ENCODE data around the gene SEMA6D. TPM values are rescaled to one million over a fixed set of nuclear protein-coding genes. Genes with fewer than 3 reads are reported as not detected.

Gene SEMA6D
- total RNA-seq, 2 donors from 2014 or later = not detected

DNA sequence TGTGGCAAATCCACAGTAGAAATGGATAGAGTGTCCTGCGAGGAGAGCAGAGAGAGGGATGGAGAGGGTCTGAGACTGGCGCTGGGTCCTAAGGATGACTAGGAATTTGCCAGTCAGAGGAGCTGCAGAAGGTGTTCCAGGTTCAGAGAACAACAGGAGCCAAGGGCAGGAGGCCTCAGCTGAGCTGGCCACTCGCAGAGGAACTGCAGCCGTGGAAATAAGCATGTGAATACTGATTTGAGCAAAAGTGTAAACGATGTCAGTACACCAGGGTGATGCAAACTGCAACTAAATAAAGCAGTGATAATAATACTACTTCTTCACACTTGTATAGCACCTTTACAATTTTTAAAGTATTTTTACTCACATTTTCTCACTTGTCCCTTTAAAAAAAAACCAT is 24.6 kb downstream of the SEMA6D start:
- peaks cover 0 to 2% of the 10 kb centered on the region in 2 donors for H3K36me3 Mint-ChIP-seq (ENCODE audit: insufficient read depth in 2 of 2)
- H3K27me3 Mint-ChIP-seq (ENCODE audit: low read depth) = no peaks in the 10 kb centered on the region
- H3K9me3 Mint-ChIP-seq = no peaks in the 10 kb centered on the region
- no peak for ATAC-seq (replicated peaks in 1 of 2)
- no peak overlapping the region for H3K4me3 Mint-ChIP-seq
- DNase-seq = no peak
- no peak overlapping the region for H3K27ac Mint-ChIP-seq
- H3K4me1 Mint-ChIP-seq (ENCODE audit: low read depth) = no peaks in the 10 kb centered on the region

DNA sequence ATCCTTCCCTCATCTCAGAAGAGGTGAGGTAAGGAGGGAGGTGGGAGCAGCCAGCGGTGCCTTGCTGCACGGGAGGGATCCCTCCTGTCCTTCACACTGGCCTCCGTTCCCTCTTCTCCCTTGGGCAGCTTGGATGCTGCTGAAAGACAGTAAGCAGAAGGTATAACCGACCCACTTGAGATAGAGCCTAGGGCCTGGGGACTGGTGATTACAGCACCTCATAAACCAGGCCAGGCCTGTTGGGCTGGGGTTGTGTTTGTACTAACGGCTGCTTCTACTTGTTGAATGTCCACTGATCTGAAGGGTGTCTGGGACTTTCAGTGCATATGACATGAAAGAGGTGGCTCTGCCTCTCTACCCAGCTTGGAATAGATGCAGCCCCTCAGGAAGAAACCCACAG is 25.0 kb downstream of the SEMA6D start:
- H3K27me3 Mint-ChIP-seq (ENCODE audit: low read depth) = no peaks in the 10 kb centered on the region
- no peak for ATAC-seq (replicated peaks in 1 of 2)
- H3K4me3 Mint-ChIP-seq = no peak overlapping the region
- no peak overlapping the region for H3K27ac Mint-ChIP-seq
- H3K9me3 Mint-ChIP-seq = no peaks in the 10 kb centered on the region
- peaks cover 0 to 2% of the 10 kb centered on the region in 2 donors for H3K36me3 Mint-ChIP-seq (ENCODE audit: insufficient read depth in 2 of 2)
- no peak for DNase-seq
- no peaks in the 10 kb centered on the region for H3K4me1 Mint-ChIP-seq (ENCODE audit: low read depth)

DNA sequence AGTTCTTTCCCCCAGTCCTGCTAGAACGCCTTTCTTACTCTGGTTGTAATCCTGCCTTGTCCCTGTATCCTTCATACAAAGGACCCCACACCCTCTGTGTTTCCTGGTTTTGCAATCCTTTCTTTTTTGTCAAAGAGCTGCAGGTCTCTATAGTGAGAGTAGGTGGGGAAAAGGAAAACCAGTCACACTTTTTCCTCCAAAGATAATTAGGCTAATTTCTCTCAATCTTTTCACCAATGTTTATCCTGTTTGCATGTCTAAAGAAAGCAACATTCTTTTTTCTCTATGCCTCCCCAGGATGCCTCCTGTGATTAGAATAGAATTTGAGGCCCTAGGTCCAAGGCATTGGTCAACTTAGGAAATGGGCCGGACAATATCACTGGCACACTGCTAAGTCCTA is 25.4 kb downstream of the SEMA6D start:
- no peaks in the 10 kb centered on the region for H3K9me3 Mint-ChIP-seq
- no peak overlapping the region for H3K4me3 Mint-ChIP-seq
- DNase-seq (no peak), ATAC-seq (replicated peaks in 1 of 2) (no peak)
- H3K4me1 Mint-ChIP-seq (ENCODE audit: low read depth) = no peaks in the 10 kb centered on the region
- no peak overlapping the region for H3K27ac Mint-ChIP-seq
- H3K27me3 Mint-ChIP-seq (ENCODE audit: low read depth) = no peaks in the 10 kb centered on the region
- peaks cover 0 to 2% of the 10 kb centered on the region in 2 donors for H3K36me3 Mint-ChIP-seq (ENCODE audit: insufficient read depth in 2 of 2)

DNA sequence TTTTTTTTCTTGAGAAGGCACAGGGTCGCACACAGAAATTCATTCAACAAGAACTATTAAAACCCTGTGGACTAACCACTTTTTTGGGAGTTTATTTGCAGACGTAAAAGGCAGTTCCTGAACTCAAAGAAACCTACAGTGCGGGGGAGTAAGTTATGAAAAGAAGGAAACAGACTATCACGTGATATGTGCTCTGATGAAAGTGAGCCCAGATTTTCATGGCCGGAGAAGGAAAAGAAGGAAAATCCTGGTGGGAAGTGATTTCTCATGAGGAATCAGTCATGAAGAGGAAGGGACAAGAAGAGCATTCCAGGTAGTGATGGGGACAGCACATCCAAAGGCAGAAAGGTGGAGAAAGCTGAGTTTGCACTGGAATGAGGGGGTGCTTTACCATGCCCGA is 26.1 kb downstream of the SEMA6D start:
- Mint-ChIP-seq H3K27me3 (ENCODE audit: low read depth) (no peaks in the 10 kb centered on the region), H3K4me1 (ENCODE audit: low read depth) (no peaks in the 10 kb centered on the region), H3K4me3 (no peak overlapping the region), H3K36me3 (ENCODE audit: insufficient read depth in 2 of 2) (peaks cover 0 to 2% of the 10 kb centered on the region in 2 donors), H3K27ac (no peak overlapping the region), H3K9me3 (no peaks in the 10 kb centered on the region)
- ATAC-seq (replicated peaks in 1 of 2) (no peak), DNase-seq (no peak)

DNA sequence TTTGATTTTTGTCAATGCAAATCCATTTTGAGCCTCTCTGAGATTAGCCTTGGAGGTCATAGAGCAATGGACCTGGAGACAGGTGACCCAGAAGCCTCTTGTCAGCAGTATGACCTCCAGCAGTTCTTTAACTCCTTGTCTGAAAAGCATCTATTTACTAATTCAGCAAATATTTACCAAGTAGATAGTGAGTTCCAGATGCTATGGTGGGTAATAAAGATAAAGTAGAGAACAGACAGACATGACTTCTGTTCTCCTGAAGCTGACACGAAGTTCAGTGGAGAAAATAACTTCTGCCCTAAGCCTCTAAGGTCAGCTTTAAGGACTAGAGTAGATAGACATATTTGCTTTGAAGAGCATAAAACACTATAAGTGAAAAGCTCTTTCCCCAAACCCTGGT is 26.6 kb downstream of the SEMA6D start:
- ATAC-seq (replicated peaks in 1 of 2) (no peak), DNase-seq (no peak)
- Mint-ChIP-seq H3K4me3 (no peak overlapping the region), H3K27me3 (ENCODE audit: low read depth) (no peaks in the 10 kb centered on the region), H3K4me1 (ENCODE audit: low read depth) (no peaks in the 10 kb centered on the region), H3K36me3 (ENCODE audit: insufficient read depth in 2 of 2) (peaks cover 0 to 2% of the 10 kb centered on the region in 2 donors), H3K9me3 (no peaks in the 10 kb centered on the region), H3K27ac (no peak overlapping the region)

DNA sequence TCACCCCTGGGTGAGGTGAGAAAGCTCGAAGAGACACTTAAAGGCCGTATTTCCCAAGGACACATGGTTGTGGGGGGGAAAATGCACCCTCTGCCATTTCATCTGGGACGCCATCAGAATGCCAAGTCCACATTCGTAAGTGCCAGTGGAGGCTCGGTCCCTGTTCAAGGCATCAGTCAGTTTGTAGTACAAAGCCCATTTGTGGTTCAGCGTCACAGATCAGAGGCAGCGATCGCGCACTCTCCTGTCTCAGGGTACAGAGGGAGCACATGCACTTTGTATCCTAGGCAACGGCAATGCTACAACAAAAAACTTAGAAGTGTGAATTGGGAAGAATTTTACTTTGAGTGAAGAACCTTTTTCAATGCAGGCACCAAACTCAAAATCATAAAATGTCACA is 27.2 kb downstream of the SEMA6D start:
- Mint-ChIP-seq H3K36me3 (ENCODE audit: insufficient read depth in 2 of 2) (peaks cover 0 to 2% of the 10 kb centered on the region in 2 donors), H3K9me3 (no peaks in the 10 kb centered on the region), H3K4me1 (ENCODE audit: low read depth) (no peaks in the 10 kb centered on the region), H3K4me3 (no peak overlapping the region), H3K27me3 (ENCODE audit: low read depth) (no peaks in the 10 kb centered on the region), H3K27ac (no peak overlapping the region)
- ATAC-seq (replicated peaks in 1 of 2) (no peak), DNase-seq (no peak)

DNA sequence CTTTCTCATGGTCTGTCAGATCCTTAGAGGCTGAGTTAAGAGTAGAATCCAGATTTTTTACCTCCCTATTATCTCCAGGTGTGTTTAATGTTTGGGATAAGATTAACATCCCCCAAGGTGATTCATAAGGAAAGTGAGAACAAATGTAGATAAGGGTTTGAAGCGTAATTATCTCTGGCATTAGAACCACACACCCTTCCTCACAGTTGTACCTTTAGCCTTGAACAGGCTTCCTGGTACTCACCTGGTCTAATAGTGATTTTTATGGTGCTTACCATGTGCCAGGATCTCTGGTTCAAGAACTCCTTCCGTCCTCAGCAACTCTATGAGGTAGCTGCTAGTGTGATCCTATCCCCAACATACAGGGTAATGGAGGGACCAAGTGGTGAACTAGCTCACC is 27.7 kb downstream of the SEMA6D start:
- no peak for DNase-seq
- H3K4me3 Mint-ChIP-seq = no peak overlapping the region
- no peaks in the 10 kb centered on the region for H3K27me3 Mint-ChIP-seq (ENCODE audit: low read depth)
- no peaks in the 10 kb centered on the region for H3K9me3 Mint-ChIP-seq
- H3K4me1 Mint-ChIP-seq (ENCODE audit: low read depth) = no peaks in the 10 kb centered on the region
- H3K36me3 Mint-ChIP-seq (ENCODE audit: insufficient read depth in 2 of 2) = peaks cover 0 to 2% of the 10 kb centered on the region in 2 donors
- ATAC-seq (replicated peaks in 1 of 2) = no peak
- H3K27ac Mint-ChIP-seq = no peak overlapping the region

DNA sequence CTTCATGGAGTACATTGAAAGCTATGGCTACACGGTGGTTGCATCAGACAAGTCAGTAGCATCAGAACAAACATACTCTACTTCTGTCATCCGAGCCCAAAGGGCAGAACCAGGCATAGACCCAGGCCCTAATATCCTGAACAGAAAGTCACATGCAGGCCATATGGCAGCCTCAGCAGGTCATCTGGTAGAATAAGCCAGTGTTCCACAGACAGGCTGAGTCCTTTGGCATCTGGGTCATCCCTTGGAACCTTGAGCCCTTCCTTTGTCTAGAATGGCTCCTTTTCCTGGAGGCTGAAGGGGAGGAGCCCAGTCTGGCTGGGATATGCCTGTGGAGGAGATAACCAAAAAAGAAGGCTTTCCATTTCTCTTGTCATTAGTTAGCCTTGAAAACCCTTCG is 29.2 kb downstream of the SEMA6D start:
- Mint-ChIP-seq H3K27ac (no peak overlapping the region), H3K4me3 (no peak overlapping the region), H3K27me3 (ENCODE audit: low read depth) (no peaks in the 10 kb centered on the region), H3K4me1 (ENCODE audit: low read depth) (no peaks in the 10 kb centered on the region), H3K36me3 (ENCODE audit: insufficient read depth in 2 of 2) (no peaks in the 10 kb centered on the region), H3K9me3 (no peaks in the 10 kb centered on the region)
- no peak for DNase-seq
- no peak for ATAC-seq (replicated peaks in 1 of 2)

DNA sequence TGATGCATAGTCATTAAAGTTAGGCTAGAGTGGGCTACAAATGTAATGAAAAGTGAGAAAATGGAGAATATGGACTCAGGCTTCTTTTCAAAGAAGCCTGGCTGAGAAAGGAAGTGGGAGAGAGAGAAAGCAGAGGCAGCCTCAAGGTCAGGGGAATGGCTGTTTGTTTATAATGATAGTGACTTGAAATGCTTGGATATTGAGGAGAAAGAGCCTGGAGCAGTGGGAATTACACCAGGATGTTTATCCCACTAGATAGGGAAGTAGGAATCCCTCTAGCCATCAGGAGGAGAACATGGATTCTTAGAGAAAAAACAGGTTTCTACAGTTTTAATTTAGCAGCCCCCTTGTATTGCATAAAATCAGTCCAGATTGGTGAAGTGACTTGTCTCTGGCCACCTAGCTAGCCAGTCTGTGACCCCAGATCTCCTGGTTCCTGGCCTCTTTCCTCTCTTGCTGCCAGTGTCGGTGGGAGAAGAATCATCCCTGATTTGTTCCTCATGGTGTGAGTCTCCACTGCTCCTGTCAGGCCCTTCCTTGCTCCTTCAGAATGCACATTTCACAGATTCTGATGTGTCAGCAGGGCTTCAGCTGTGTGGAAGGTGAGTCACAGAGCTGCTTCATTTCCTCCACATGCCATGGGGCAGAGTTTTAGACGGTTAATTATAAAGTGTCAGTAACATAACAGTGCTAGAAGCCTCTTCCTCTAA is 32.9 kb downstream of the SEMA6D start:
- Mint-ChIP-seq H3K27ac (no peak overlapping the region), H3K27me3 (ENCODE audit: low read depth) (no peaks in the 10 kb centered on the region), H3K4me1 (ENCODE audit: low read depth) (no peaks in the 10 kb centered on the region), H3K4me3 (no peak overlapping the region), H3K36me3 (ENCODE audit: insufficient read depth in 2 of 2) (peaks cover 1 to 2% of the 10 kb centered on the region in 2 donors), H3K9me3 (peaks cover 7 to 12% of the 10 kb centered on the region in 2 donors)
- DNase-seq (no peak), ATAC-seq (replicated peaks in 1 of 2) (no peak)

DNA sequence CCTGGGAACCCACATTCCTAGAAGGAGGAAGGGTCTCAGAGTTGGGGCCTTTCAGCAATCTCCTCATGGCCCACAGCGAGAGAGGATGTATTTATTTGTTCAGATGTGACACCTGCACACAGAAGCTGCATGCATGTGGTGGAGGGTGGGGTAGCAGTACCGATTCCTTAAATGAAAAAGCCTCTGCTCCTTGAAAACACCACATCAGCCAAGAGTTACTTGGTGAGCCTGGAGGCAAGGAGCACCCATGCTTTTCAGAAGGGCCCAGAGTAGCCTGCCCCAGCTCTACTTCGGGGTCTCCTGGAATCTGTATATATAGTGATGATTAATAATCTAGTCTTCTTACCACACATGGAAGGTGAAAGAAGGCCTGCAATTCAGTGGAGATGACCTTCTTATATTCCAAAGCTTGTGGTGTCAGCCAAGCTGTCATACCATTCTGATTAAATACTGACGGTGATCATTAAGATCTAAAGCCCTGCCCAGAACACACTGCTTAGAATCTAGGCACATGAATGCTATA is 33.5 kb downstream of the SEMA6D start:
- H3K27me3 Mint-ChIP-seq (ENCODE audit: low read depth) = no peaks in the 10 kb centered on the region
- no peak for ATAC-seq (replicated peaks in 1 of 2)
- H3K27ac Mint-ChIP-seq = no peak overlapping the region
- peaks cover 1 to 4% of the 10 kb centered on the region in 2 donors for H3K36me3 Mint-ChIP-seq (ENCODE audit: insufficient read depth in 2 of 2)
- H3K4me1 Mint-ChIP-seq (ENCODE audit: low read depth) = no peaks in the 10 kb centered on the region
- no peak for DNase-seq
- H3K9me3 Mint-ChIP-seq = peaks cover 8 to 12% of the 10 kb centered on the region in 2 donors
- H3K4me3 Mint-ChIP-seq = no peak overlapping the region

DNA sequence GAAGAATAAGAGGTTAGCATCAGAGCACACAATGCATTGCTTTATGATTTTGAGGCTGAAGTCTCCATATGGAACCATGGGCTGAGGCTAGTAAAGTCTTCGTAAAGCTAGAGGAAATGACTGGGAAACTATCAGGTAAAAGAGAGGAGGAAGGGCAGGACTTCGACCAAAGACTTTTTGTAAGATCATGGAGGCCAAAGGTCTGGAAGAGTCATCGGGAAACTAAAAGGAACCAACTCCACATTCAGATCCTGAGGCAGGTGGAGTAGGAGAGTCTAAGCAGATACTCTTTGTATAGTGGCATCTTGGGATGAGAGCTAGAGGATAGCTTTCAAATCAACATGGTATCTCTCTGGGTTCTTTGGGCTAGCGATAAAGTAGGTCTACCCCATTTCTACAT is 36.3 kb downstream of the SEMA6D start:
- Mint-ChIP-seq H3K36me3 (ENCODE audit: insufficient read depth in 2 of 2) (peaks cover 1 to 4% of the 10 kb centered on the region in 2 donors), H3K27ac (no peak overlapping the region), H3K27me3 (ENCODE audit: low read depth) (no peaks in the 10 kb centered on the region), H3K4me1 (ENCODE audit: low read depth) (no peaks in the 10 kb centered on the region), H3K4me3 (no peak overlapping the region), H3K9me3 (peaks cover 8 to 12% of the 10 kb centered on the region in 2 donors)
- DNase-seq = no peak
- no peak for ATAC-seq (replicated peaks in 1 of 2)

DNA sequence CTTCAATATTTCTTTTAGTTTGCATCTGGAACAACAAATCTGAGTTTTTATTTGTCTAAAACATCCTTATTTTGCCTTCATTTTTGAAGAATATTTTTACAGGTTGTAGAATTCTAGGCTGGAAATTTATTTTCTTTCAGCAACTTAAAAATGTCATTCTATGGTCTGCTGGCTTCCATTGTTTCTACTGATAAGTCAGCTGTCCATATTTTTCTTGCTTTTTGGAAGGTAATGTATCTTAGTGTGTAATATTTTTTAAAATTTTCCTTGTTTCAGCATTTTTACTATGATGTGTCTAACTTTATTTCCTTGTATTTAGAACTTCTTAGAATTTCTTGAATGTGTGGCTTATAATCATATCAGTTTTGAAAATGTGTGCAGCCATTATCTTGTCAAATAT is 37.0 kb downstream of the SEMA6D start:
- peaks cover 8 to 12% of the 10 kb centered on the region in 2 donors for H3K9me3 Mint-ChIP-seq

DNA sequence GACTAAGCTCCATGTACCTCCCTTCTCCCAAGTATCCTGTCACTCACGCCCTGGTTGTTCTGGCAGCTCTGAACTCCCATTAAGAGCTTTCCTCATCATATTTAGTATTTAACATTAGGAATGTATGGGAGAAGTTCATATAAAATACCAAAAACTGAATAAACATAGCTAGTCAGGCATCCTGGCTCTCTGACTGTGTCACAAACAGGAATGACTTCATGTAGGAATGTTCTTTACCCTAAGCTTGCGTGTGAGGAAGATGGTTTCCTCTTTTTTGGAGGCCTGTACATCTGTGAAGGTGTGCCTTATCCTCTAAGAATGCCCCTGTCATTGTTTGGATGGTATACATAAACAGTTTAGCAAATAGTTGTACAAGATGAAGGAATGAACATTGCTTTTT is 38.6 kb downstream of the SEMA6D start:
- Mint-ChIP-seq H3K9me3 (peaks cover 8 to 12% of the 10 kb centered on the region in 2 donors), H3K27ac (no peak overlapping the region), H3K27me3 (ENCODE audit: low read depth) (no peaks in the 10 kb centered on the region), H3K36me3 (ENCODE audit: insufficient read depth in 2 of 2) (peaks cover 1 to 4% of the 10 kb centered on the region in 2 donors), H3K4me3 (no peak overlapping the region), H3K4me1 (ENCODE audit: low read depth) (no peaks in the 10 kb centered on the region)
- ATAC-seq (replicated peaks in 1 of 2) = no peak
- no peak for DNase-seq

More for the DNA sequence above, 37.0 kb downstream of the SEMA6D start:
- Mint-ChIP-seq H3K4me1 (ENCODE audit: low read depth) (no peaks in the 10 kb centered on the region), H3K27ac (no peak overlapping the region), H3K4me3 (no peak overlapping the region), H3K36me3 (ENCODE audit: insufficient read depth in 2 of 2) (peaks cover 1 to 4% of the 10 kb centered on the region in 2 donors), H3K27me3 (ENCODE audit: low read depth) (no peaks in the 10 kb centered on the region)
- DNase-seq (no peak), ATAC-seq (replicated peaks in 1 of 2) (no peak)

DNA sequence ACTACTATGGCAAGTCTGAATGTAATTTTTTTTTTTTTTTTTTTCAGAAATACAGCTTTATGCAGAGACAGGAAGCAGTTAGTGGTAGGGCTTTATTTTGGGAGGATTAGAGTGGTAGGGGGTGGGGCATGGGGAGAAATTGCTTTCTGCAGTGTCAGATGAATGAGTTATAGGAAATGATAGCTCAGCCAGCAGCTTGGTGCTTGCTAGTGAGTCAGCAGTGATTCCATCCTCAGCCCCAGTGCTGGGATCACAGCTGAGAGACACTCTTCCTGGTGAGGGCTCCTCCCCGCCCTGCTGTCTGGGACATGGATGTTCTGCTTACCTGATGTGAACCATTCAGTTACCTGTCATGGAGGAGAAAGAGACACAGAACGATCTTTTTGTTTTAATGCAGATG is 39.6 kb downstream of the SEMA6D start:
- Mint-ChIP-seq H3K27me3 (ENCODE audit: low read depth) (no peaks in the 10 kb centered on the region), H3K4me1 (ENCODE audit: low read depth) (no peaks in the 10 kb centered on the region), H3K4me3 (no peak overlapping the region), H3K9me3 (peaks cover 8 to 12% of the 10 kb centered on the region in 2 donors), H3K27ac (no peak overlapping the region), H3K36me3 (ENCODE audit: insufficient read depth in 2 of 2) (peaks cover 1 to 4% of the 10 kb centered on the region in 2 donors)
- no peak for DNase-seq
- ATAC-seq (replicated peaks in 1 of 2) = no peak
